ENCODE results near the gene ANAPC2.

DNA sequence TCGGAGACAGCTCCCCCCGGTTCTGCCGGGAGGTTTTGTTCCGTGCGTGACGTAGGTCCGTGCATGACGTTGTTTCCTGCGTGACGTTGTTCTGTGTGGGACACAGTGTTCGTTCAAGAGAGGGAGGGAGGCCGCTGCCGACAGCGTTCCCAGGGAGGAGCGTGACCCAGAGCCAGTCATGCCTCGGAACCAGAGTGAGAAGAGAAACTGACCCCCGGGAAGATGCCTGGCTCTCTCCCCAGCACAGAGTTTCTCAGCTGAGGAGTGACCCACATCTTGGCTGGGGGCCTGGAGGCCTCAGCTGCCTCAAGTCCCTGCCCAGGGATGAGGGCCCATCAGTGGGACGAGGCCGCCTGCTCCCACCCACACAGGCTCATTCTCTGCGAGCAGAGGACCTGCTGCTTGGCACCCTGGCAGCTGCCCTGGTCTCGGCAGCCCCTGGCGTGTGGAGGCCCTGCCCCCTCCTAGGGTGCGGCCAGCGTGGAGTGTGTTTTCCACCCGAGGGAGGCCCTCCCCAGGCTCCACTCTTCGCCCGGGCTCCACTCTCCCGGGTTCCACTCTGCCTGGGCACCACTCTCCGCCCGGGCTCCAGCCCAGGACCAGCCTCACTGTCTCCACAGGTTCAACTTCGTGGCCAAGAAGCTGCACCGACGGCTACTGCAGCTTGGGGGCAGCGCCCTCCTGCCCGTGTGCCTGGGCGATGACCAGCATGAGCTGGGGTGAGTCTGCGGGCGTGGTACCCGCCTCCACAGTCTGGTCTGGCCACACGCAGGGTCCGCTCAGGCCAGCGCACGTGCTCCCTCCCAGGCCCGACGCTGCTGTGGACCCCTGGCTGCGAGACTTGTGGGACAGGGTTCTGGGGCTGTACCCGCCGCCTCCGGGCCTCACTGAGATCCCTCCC lies 25.1 kb upstream of the ANAPC2 start:
- TF ChIP-seq, protein P1, sequence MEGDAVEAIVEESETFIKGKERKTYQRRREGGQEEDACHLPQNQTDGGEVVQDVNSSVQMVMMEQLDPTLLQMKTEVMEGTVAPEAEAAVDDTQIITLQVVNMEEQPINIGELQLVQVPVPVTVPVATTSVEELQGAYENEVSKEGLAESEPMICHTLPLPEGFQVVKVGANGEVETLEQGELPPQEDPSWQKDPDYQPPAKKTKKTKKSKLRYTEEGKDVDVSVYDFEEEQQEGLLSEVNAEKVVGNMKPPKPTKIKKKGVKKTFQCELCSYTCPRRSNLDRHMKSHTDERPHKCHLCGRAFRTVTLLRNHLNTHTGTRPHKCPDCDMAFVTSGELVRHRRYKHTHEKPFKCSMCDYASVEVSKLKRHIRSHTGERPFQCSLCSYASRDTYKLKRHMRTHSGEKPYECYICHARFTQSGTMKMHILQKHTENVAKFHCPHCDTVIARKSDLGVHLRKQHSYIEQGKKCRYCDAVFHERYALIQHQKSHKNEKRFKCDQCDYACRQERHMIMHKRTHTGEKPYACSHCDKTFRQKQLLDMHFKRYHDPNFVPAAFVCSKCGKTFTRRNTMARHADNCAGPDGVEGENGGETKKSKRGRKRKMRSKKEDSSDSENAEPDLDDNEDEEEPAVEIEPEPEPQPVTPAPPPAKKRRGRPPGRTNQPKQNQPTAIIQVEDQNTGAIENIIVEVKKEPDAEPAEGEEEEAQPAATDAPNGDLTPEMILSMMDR (conservative IDR thresholded peaks at IDR 0.05 in 1 of 2, IDR thresholded peaks at IDR 0.05 in 1 of 2; ENCODE audit: extremely low read depth in 1 of 2, insufficient read depth in 1 of 2, low read depth in 1 of 2, low read length in 2 of 2) = peak in 1 of 2 donors; percentile 37
- no peak for TF ChIP-seq EZH2 (IDR thresholded peaks at IDR 0.05; ENCODE audit: borderline replicate concordance, low read length)

Measured in mammary epithelial cell (primary cell).